WTC11 (cell line): ENCODE data around the gene CDK2AP2. TPM values are rescaled to one million over a fixed set of nuclear protein-coding genes. Genes with fewer than 3 reads are reported as not detected.

Experiments
- ATAC-seq: fragments of 200-7000 bp; cut with Tn5 transposase; 2 replicates; pipeline ENCODE4 v1.10.0; 2021; ENCODE audit warnings: mild to moderate bottlenecking, moderate library complexity
- CTCF ChIA-PET: fragments of 300-600 bp; sonication (Branson Sonifier 250); formaldehyde crosslinking; loops from one replicate; lab custom pipeline; 2021; ENCODE audit warnings: antibody characterized with exemption; lab: Charles Lee
- POLR2A ChIA-PET: fragments of 350-600 bp; sonication (Branson Sonifier 250); formaldehyde crosslinking; loops from one replicate; lab custom pipeline; 2021; ENCODE audit warnings: antibody characterized with exemption; lab: Charles Lee
- DNase-seq: peaks from one replicate; pipeline ENCODE4 v3.0.0; 2021; ENCODE audit warnings: low spot score
- H3K27ac Mint-ChIP-seq: 2 replicates; pipeline ENCODE4 v1.8.0; 2021; ENCODE audit warnings: mixed read lengths
- H3K27me3 Mint-ChIP-seq: 2 replicates; pipeline ENCODE4 v1.8.0; 2021; ENCODE audit warnings: low read depth, mild to moderate bottlenecking, moderate library complexity, mixed read lengths
- H3K36me3 Mint-ChIP-seq: 2 replicates; pipeline ENCODE4 v1.8.0; 2021; ENCODE audit warnings: mixed read lengths
- H3K4me1 Mint-ChIP-seq: 2 replicates; pipeline ENCODE4 v1.8.0; 2022; ENCODE audit warnings: mixed read lengths
- H3K4me3 Mint-ChIP-seq: 2 replicates; pipeline ENCODE4 v1.8.0; 2021; ENCODE audit warnings: mild to moderate bottlenecking, moderate library complexity, mixed read lengths
- H3K9me3 Mint-ChIP-seq: 2 replicates; pipeline ENCODE4 v1.8.0; 2021; ENCODE audit warnings: mixed read lengths
- AR ChIP-seq: fragments of 250-450 bp; sonication (Bioruptor Pico); IDR thresholded peaks from 2 replicates; pipeline ENCODE4 v1.9.0; 2021; ENCODE audit warnings: mild to moderate bottlenecking
- ATF3 ChIP-seq: sonication (generic); formaldehyde crosslinking; conservative IDR thresholded peaks from 2 replicates; pipeline ENCODE4 v1.8.1; 2022; ENCODE audit warnings: mild to moderate bottlenecking, missing genetic modification reagents
- CREB1 ChIP-seq: sonication (generic); formaldehyde crosslinking; IDR thresholded peaks from 2 replicates; pipeline ENCODE4 v1.8.0; 2023; ENCODE audit warnings: mild to moderate bottlenecking, missing genetic modification reagents
- ELF4 ChIP-seq: sonication (generic); formaldehyde crosslinking; IDR thresholded peaks from 2 replicates; pipeline ENCODE4 v1.8.1; 2022; ENCODE audit warnings: low read depth, mild to moderate bottlenecking, moderate library complexity, missing genetic modification reagents
- ETV6 ChIP-seq: sonication (generic); formaldehyde crosslinking; IDR thresholded peaks from 2 replicates; pipeline ENCODE4 v1.8.1; 2022; ENCODE audit warnings: mild to moderate bottlenecking, missing genetic modification reagents
- IRF1 ChIP-seq: sonication (generic); formaldehyde crosslinking; IDR thresholded peaks from 2 replicates; pipeline ENCODE4 v1.8.0; 2023; ENCODE audit warnings: missing genetic modification reagents
- JAZF1 ChIP-seq: fragments of 250-450 bp; sonication (Bioruptor Pico); IDR thresholded peaks from 2 replicates; pipeline ENCODE4 v1.9.0; 2021; ENCODE audit warnings: moderate library complexity, mild to moderate bottlenecking, inconsistent platforms
- NR1H2 ChIP-seq: sonication (generic); formaldehyde crosslinking; IDR thresholded peaks from 2 replicates; pipeline ENCODE4 v1.9.0; 2021; ENCODE audit warnings: mild to moderate bottlenecking, moderate library complexity, missing genetic modification reagents
- PRDM15 ChIP-seq: sonication (generic); formaldehyde crosslinking; IDR thresholded peaks from 2 replicates; pipeline ENCODE4 v1.8.0; 2022; ENCODE audit warnings: missing genetic modification reagents
- PRRX2 ChIP-seq: fragments of 250-450 bp; sonication (Bioruptor Pico); IDR thresholded peaks from 2 replicates; pipeline ENCODE4 v1.8.0; 2021; ENCODE audit warnings: mild to moderate bottlenecking
- SMAD4 ChIP-seq: sonication (generic); formaldehyde crosslinking; IDR thresholded peaks from 2 replicates; pipeline ENCODE4 v1.8.0; 2022; ENCODE audit warnings: mild to moderate bottlenecking, missing genetic modification reagents
- TEAD4 ChIP-seq: sonication (generic); formaldehyde crosslinking; IDR thresholded peaks from 2 replicates; pipeline ENCODE4 v1.8.0; 2022; ENCODE audit warnings: mild to moderate bottlenecking, missing genetic modification reagents
- ZNF425 ChIP-seq: fragments of 250-450 bp; sonication (Bioruptor Pico); conservative IDR thresholded peaks from 2 replicates; pipeline ENCODE4 v1.9.0; 2021; ENCODE audit warnings: mild to moderate bottlenecking
- ZNF671 ChIP-seq: fragments of 250-450 bp; sonication (Bioruptor Pico); IDR thresholded peaks from 2 replicates; pipeline ENCODE4 v1.8.0; 2021; ENCODE audit warnings: mild to moderate bottlenecking
- total RNA-seq: library from RNA; stranded (reverse); gene quantifications from 3 replicates; pipeline ENCODE4 v1.2.3, GENCODE V29; 2021

CDK2AP2 gene
- total RNA-seq, 1 experiment from 2014 or later, result 53.1 TPM

DNA sequence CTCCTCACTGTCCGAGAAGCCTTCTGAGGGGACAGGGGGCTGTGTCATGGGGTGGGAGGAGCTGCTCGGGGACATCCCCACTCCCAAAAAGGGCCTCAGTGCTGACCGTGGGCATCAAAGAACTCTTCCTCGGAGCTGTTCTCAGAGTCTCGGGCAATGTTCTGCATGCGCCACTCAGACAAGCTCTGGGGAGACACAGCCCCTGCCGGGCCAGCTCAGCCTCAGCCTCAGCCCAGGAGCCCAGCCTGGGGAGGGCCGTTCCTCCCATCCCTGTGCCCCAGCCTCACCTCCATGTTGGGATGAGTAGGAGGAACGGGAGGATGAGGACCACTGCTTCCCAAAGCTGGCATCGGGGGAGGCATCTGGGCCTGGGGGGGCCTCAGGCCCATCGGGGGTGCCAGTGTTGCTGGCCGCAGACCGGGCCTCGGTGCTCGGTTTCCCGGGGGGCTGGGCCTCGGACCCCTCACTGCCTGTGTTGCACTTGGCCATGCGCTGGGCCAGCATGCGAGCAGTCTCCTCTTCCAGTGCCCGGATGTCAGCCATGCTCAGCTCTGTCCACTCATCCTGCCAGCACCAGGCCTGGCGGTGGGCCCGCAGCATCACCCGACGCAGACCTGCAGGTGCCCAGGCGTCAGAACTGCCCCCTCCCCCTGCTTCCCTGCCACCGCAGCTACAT is 8.0 kb downstream of the CDK2AP2 start (continued):
- TF ChIP-seq PRDM15 (CRISPR knock-in tag) (no peak), NR1H2 (CRISPR knock-in tag) (no peak), ZNF671 (CRISPR knock-in tag) (no peak), PRRX2 (CRISPR knock-in tag) (no peak), ETV6 (no peak), CREB1 (CRISPR knock-in tag) (no peak), SMAD4 (no peak)

GRCh38 chr11:67498544-67498972 is 9.4 kb downstream of the CDK2AP2 start:
- H3K9me3 Mint-ChIP-seq, result no peaks in the 10 kb centered on the region
- ATAC-seq, result no peak
- no peak for DNase-seq

DNA sequence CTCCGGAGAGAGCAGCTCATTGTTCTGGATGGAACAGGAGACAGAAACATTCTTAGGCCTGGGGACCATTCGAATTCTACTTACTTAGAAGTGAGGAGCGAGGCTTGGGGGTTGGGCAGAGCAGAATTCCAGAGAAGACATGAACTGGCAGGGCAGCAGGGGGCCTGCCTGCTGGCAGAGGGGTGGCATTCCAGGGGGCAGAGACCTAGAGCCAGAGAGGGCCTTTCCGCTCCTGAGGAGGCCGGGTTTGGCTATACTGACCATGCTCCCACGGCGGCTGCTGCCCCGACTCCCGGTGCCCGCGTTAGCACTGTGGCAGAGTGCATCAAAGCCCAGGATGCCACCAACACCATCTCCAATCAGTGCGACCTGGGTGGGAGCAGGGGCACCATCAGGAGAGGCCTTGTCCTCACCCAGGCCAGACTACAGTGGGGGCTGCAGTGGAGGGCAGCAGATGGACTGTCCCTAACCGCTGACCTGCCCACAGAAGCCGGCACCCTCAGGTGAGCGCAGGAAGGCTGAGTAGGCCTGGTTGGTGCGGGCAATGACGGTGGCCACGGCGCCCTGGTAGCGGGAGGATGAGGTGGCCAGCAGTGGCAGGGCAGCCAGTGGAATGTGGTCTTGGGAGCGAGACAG is 10.2 kb downstream of the CDK2AP2 start:
- TF ChIP-seq AR (no peak), ELF4 (CRISPR knock-in tag) (no peak), JAZF1 (no peak), ETV6 (no peak), TEAD4 (CRISPR knock-in tag) (no peak), IRF1 (no peak)
- TF ChIP-seq, all 79 proteins: peak for 0
- CTCF ChIA-PET, result interaction anchor here (1.0 kb wide), 1 partner anchor 96 kb away, joined by 3 read pairs; the partner anchor contains the start of gene PPP1CA
- Mint-ChIP-seq H3K36me3 (no peaks in the 10 kb centered on the region), H3K27me3 (peaks cover 2% of the 10 kb centered on the region), H3K27ac (no peak overlapping the region), H3K4me3 (no peak overlapping the region), H3K9me3 (no peaks in the 10 kb centered on the region), H3K4me1 (0 out of 2 replicates have a peak, but pooled peaks cover under 1% of the 10 kb centered on the region)
- ATAC-seq (no peak), DNase-seq (no peak)
- POLR2A ChIA-PET, result no interaction called here

More at GRCh38 chr11:67498544-67498972, 9.4 kb downstream of the CDK2AP2 start:
- ChIA-PET CTCF (interaction anchor here (1.0 kb wide), 1 partner anchor 97 kb away, joined by 3 read pairs; the partner anchor contains the start of gene PPP1CA), POLR2A (no interaction called here)
- Mint-ChIP-seq H3K27me3 (peaks cover 8% of the 10 kb centered on the region), H3K36me3 (no peaks in the 10 kb centered on the region), H3K27ac (no peak overlapping the region), H3K4me1 (peaks cover 4% of the 10 kb centered on the region; the same call in 1 of the 2 replicates), H3K4me3 (no peak overlapping the region)
- no peak for TF ChIP-seq ZNF425 (CRISPR knock-in tag)
- 0 out of 2 replicates have a peak, but pooled peaks have one; percentile 18 for TF ChIP-seq ATF3 (CRISPR knock-in tag)
